Transverse colon (tissue), 4 donors: ENCODE data around the gene DYRK3. TPM values are rescaled to one million over a fixed set of nuclear protein-coding genes. Genes with fewer than 3 reads are reported as not detected.
A peak's percentile ranks its signal among the peaks of the same experiment; 100 is the strongest.

Experiments used
- DNase-seq: peaks from one replicate; pipeline ENCODE4 v3.0.0-alpha.2; 2019
- H3K27ac ChIP-seq, 4 donors: fragments of 200-600 bp; sonication (generic); 2 replicates each; pipeline ENCODE4 v1.5.1; 2016 to 2018; ENCODE audit warnings: inconsistent platforms in 4 of 4
- H3K27me3 ChIP-seq: fragments of 200-600 bp; sonication (generic); 2 replicates; pipeline ENCODE4 v1.5.1; 2017; ENCODE audit warnings: inconsistent platforms
- H3K36me3 ChIP-seq, 4 donors: fragments of 200-600 bp; sonication (generic); 2 replicates each; pipeline ENCODE4 v1.5.1; 2017 to 2019; ENCODE audit warnings: inconsistent platforms in 4 of 4
- H3K4me1 ChIP-seq, 4 donors: fragments of 200-600 bp; sonication (generic); 2 replicates each; pipeline ENCODE4 v1.5.1; 2017 to 2020; ENCODE audit warnings: inconsistent platforms in 4 of 4
- H3K4me3 ChIP-seq, 4 donors: fragments of 200-600 bp; sonication (generic); 1 replicate in 1 of 4; 2 replicates in 3 of 4; pipeline versions ENCODE4 v1.5.1 to v1.6.1; 2017 to 2019; ENCODE audit warnings: inconsistent platforms in 4 of 4
- H3K9me3 ChIP-seq, 2 donors: fragments of 200-600 bp; sonication (generic); 2 replicates each; pipeline ENCODE4 v1.5.1; 2017 to 2019; ENCODE audit warnings: inconsistent platforms in 2 of 2
- CTCF ChIP-seq, 5 experiments: fragments of 200-600 bp in 3 of 5; fragments of 450-650 bp in 2 of 5; sonication (generic) in 3 of 5; IDR thresholded peaks; 1 replicate in 2 of 5; 2 replicates in 3 of 5; pipeline ENCODE4 v1.5.1; 2016 to 2017; ENCODE audit warnings: antibody characterized with exemption in 5 of 5, inconsistent platforms in 3 of 5, mild to moderate bottlenecking in 2 of 5, moderate library complexity in 1 of 5
- EP300 ChIP-seq: sonication (generic); formaldehyde crosslinking; IDR thresholded peaks from one replicate; pipeline ENCODE4 v1.6.1; 2017; ENCODE audit warnings: antibody characterized with exemption, low read depth
- POLR2A ChIP-seq: fragments of 450-650 bp; IDR thresholded peaks from one replicate; pipeline ENCODE4 v1.6.1; 2016; ENCODE audit warnings: antibody characterized with exemption, mild to moderate bottlenecking, moderate library complexity
- POLR2AphosphoS5 ChIP-seq, 3 donors: sonication (generic); formaldehyde crosslinking; IDR thresholded peaks; one replicate each; pipeline ENCODE4 v1.6.1; 2016; ENCODE audit warnings: antibody characterized with exemption in 3 of 3
- WGBS, 2 donors: methylation state at CpG; one replicate each; pipeline ENCODE4 v1.1.5; 2018; ENCODE audit warnings: low coverage in 1 of 2; 5-methylcytosine and 5-hydroxymethylcytosine counted together
- in situ Hi-C, 4 donors: fragments of 200-750 bp; cut with MboI; loops; one replicate each; pipeline versions ENCODE4 v1.15.0 to v1.15.1; 2017; ENCODE audit warnings: low sequenced_read_pairs in 3 of 4, low pct_ligation_motif_present in 1 of 4, low pct_unique_long_range_greater_than_20kb in 1 of 4
- intact Hi-C: fragments of 100-400 bp; cut with DNase I; formaldehyde crosslinking; loops from one replicate; pipeline ENCODE4 v1.15.1; 2023; ENCODE audit warnings: low total_unique reads
- total RNA-seq, 4 donors: library from RNA; depleted of rRNA; stranded (reverse); fragments of >200 nt; gene quantifications; one replicate each; pipeline ENCODE4 v1.1.0, GENCODE V29; 2016

Gene DYRK3
- total RNA-seq, 4 donors from 2014 or later: 1.6 to 3.2 TPM; not detected in 2

- Histone ChIP-seq H3K4me3 (no peak overlapping the region), H3K27ac (peak overlapping the region; percentile 96 to 99 (median 98)), H3K9me3 (no peaks in the 10 kb centered on the region), H3K36me3 (no peaks in the 10 kb centered on the region), H3K27me3 (no peaks in the 10 kb centered on the region), H3K4me1 (peaks cover 50 to 74% (median 68%) of the 10 kb centered on the region in 4 donors)
- TF ChIP-seq EP300 (no peak), CTCF (IDR thresholded peaks at IDR 0.05) (no peak), POLR2A (no peak), POLR2AphosphoS5 (IDR thresholded peaks at IDR 0.05) (no peak)
- intact Hi-C loops (no loop called here), in situ Hi-C loops (no loop called here)
- 63% methylated on average over 2 of the region's 2 CpGs; no CpG with 5 or more reads in 1 of the 2 donors for WGBS, 2 donors
- no peak for DNase-seq
These were observed 52.6 kb downstream of the DYRK3 start for GRCh38 chr1:206687915-206688442.

DNA sequence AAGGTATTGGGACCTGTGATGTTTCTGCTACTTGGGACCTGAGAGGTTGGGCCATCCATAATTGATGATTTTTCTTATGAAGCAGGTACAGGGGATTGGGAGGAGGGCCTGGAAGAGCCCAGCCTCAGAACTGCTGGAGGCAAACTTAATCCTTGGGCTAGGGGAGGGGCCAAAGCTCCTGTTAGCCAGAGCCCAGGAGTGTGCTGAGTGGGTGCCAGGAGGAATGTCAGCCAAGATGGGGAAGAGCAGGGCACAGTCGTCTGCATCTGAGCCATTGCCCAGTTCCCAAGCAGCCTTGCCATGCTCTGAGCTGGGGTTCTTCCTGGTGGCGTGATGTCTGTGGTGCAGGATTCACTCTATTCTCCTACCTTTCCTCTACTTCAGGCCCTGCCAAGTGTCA is 55.2 kb downstream of the DYRK3 start:
- in situ Hi-C loops (no loop called here), intact Hi-C loops (no loop called here)
- Histone ChIP-seq H3K36me3 (no peaks in the 10 kb centered on the region), H3K27ac (peak overlapping the region in 1 of 4 donors; percentile 71), H3K27me3 (no peaks in the 10 kb centered on the region), H3K4me1 (peaks cover 65 to 90% (median 77%) of the 10 kb centered on the region in 4 donors), H3K4me3 (no peak overlapping the region), H3K9me3 (no peaks in the 10 kb centered on the region)
- no peak for TF ChIP-seq CTCF (IDR thresholded peaks at IDR 0.05)
- no peak for TF ChIP-seq POLR2A
- TF ChIP-seq EP300: no peak
- no peak for TF ChIP-seq POLR2AphosphoS5 (IDR thresholded peaks at IDR 0.05)
- no peak for DNase-seq
- 77% methylated on average over 2 of the region's 2 CpGs; no CpG with 5 or more reads in 1 of the 2 donors for WGBS, 2 donors

- no peak for TF ChIP-seq POLR2A
- no peak for TF ChIP-seq EP300
- no peak for TF ChIP-seq POLR2AphosphoS5 (IDR thresholded peaks at IDR 0.05)
- TF ChIP-seq CTCF (IDR thresholded peaks at IDR 0.05): no peak
- Histone ChIP-seq H3K27ac (peak overlapping the region; percentile 71 to 84 (median 74)), H3K4me3 (no peak overlapping the region), H3K4me1 (peaks cover 68 to 94% (median 76%) of the 10 kb centered on the region in 4 donors), H3K27me3 (no peaks in the 10 kb centered on the region), H3K36me3 (no peaks in the 10 kb centered on the region), H3K9me3 (no peaks in the 10 kb centered on the region)
- intact Hi-C loops: no loop called here
- no peak for DNase-seq
- 60% methylated on average over 8 of the region's 8 CpGs; no CpG with 5 or more reads in 1 of the 2 donors for WGBS, 2 donors
- in situ Hi-C loops: no loop called here
These were observed 56.3 kb downstream of the DYRK3 start for GRCh38 chr1:206691604-206692003.

DNA sequence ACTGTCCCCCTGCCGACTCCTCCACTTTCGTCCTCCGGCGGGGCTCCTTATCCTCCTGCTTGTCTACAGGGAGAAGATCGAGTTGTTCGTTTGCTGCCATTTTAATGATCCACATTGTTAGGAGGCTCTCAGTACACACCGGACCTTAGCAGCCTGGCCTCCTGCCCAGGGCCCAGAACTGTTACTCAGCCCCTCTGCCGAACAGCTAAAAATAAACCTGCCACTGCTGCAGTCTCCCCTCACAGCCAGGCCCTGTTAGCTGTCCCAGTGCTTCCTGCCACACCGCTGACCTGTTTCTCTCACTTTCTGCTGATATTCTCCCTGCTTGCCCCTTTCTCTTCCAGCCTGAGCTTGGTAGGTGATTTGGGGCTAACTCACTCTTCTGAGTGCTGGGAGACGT is 57.7 kb downstream of the DYRK3 start:
- DNase-seq: peak; percentile 64
- Histone ChIP-seq H3K27me3 (no peaks in the 10 kb centered on the region), H3K4me1 (peaks cover 62 to 94% (median 75%) of the 10 kb centered on the region in 4 donors), H3K9me3 (no peaks in the 10 kb centered on the region), H3K27ac (peak overlapping the region; percentile 71 to 84 (median 74)), H3K36me3 (no peaks in the 10 kb centered on the region), H3K4me3 (no peak overlapping the region)
- in situ Hi-C loops (no loop called here), intact Hi-C loops (no loop called here)
- WGBS, 2 donors: 66% methylated on average over 10 of the region's 10 CpGs; no CpG with 5 or more reads in 1 of the 2 donors
- TF ChIP-seq EP300 (no peak), POLR2AphosphoS5 (IDR thresholded peaks at IDR 0.05) (peak in 2 of 3 donors; percentile 7 to 11), POLR2A (no peak), CTCF (IDR thresholded peaks at IDR 0.05) (no peak)
